Keratinocyte (primary cell): ENCODE data around the gene COMMD3. TPM values are rescaled to one million over a fixed set of nuclear protein-coding genes. Genes with fewer than 3 reads are reported as not detected.

Experiments
- DNase-seq: peaks from one replicate; pipeline ENCODE4 v3.0.0-alpha.2; 2011; ENCODE audit warnings: low read depth, missing footprints, low spot score
- FAIRE-seq: peaks from 2 replicates; lab custom pipeline; 2011; peaks lifted over from hg19 to GRCh38; lab: Jason Lieb, UNC
- H2AFZ ChIP-seq: 2 replicates; pipeline ENCODE4 v1.6.0; 2012; ENCODE audit warnings: low read length, control low read depth, inconsistent platforms; ENCODE audit not compliant: control insufficient read depth
- H3K27ac ChIP-seq: 2 replicates; pipeline ENCODE4 v1.5.1; 2011; ENCODE audit warnings: low read length; ENCODE audit not compliant: control insufficient read depth, insufficient read depth
- H3K27me3 ChIP-seq: 3 replicates; pipeline ENCODE4 v1.6.0; 2011; ENCODE audit warnings: low read length; ENCODE audit not compliant: control insufficient read depth, insufficient read depth; ENCODE audit errors: extremely low read depth
- H3K36me3 ChIP-seq, 2 experiments: 2 replicates in 1 of 2; 3 replicates in 1 of 2; pipeline ENCODE4 v1.5.1; 2011; ENCODE audit warnings: low read length in 2 of 2, mild to moderate bottlenecking in 1 of 2; ENCODE audit not compliant: control insufficient read depth in 2 of 2, insufficient read depth in 2 of 2; ENCODE audit errors: extremely low read depth in 1 of 2
- H3K4me1 ChIP-seq: 3 replicates; pipeline ENCODE4 v1.5.1; 2011; ENCODE audit warnings: low read length; ENCODE audit not compliant: control insufficient read depth, insufficient read depth; ENCODE audit errors: extremely low read depth
- H3K4me2 ChIP-seq: 3 replicates; pipeline ENCODE4 v1.6.0; 2011; ENCODE audit warnings: low read depth, low read length; ENCODE audit not compliant: control insufficient read depth, insufficient read depth; ENCODE audit errors: extremely low read depth
- H3K4me3 ChIP-seq, 3 experiments: fragments of 200-600 bp in 1 of 3; sonication (generic) in 1 of 3; 2 replicates in 2 of 3; 3 replicates in 1 of 3; pipeline ENCODE4 v1.5.1; 2011 to 2016; ENCODE audit warnings: low read length in 3 of 3, mild to moderate bottlenecking in 3 of 3, control low read depth in 2 of 3, inconsistent platforms in 1 of 3, low read depth in 1 of 3, mixed read lengths in 1 of 3, mixed run types in 1 of 3, moderate library complexity in 1 of 3; ENCODE audit not compliant: control insufficient read depth in 2 of 3, insufficient read depth in 2 of 3; ENCODE audit errors: extremely low read depth in 1 of 3
- H3K79me2 ChIP-seq: 2 replicates; pipeline ENCODE4 v1.6.0; 2012; ENCODE audit warnings: low read length; ENCODE audit not compliant: control insufficient read depth, insufficient read depth
- H3K9ac ChIP-seq: 3 replicates; pipeline ENCODE4 v1.6.0; 2011; ENCODE audit warnings: low read length; ENCODE audit not compliant: control insufficient read depth, insufficient read depth; ENCODE audit errors: extremely low read depth
- H3K9me1 ChIP-seq: 3 replicates; pipeline ENCODE4 v1.6.0; 2011; ENCODE audit warnings: low read length; ENCODE audit not compliant: control insufficient read depth, insufficient read depth; ENCODE audit errors: extremely low read depth
- H3K9me3 ChIP-seq: 2 replicates; pipeline ENCODE4 v1.5.1; 2012; ENCODE audit warnings: low read depth, low read length; ENCODE audit not compliant: control insufficient read depth
- H4K20me1 ChIP-seq: 3 replicates; pipeline ENCODE4 v1.6.0; 2011; ENCODE audit warnings: low read length; ENCODE audit not compliant: control insufficient read depth, insufficient read depth; ENCODE audit errors: extremely low read depth
- CTCF ChIP-seq, 3 experiments: IDR thresholded peaks in 1 of 3; conservative IDR thresholded peaks in 1 of 3; optimal IDR thresholded peaks in 1 of 3; 2 replicates in 2 of 3; 3 replicates in 1 of 3; pipeline versions ENCODE3 to v1.5.1; 2011; ENCODE audit warnings: low read length in 3 of 3, mild to moderate bottlenecking in 3 of 3, moderate library complexity in 2 of 3, control low read depth in 1 of 3, inconsistent platforms in 1 of 3; ENCODE audit not compliant: insufficient read depth in 2 of 3; ENCODE audit errors: extremely low read depth in 1 of 3
- EZH2 ChIP-seq: IDR thresholded peaks from one replicate; pipeline ENCODE4 v1.6.1; 2012; ENCODE audit warnings: inconsistent platforms, mild to moderate bottlenecking, low read length, moderate library complexity
- dilution Hi-C: fragments of 300-500 bp; cut with MboI; formaldehyde crosslinking; loops from one replicate; pipeline ENCODE4 v1.7.0; 2020; ENCODE audit warnings: low sequenced_read_pairs; ENCODE audit not compliant: extremely low pct_ligation_motif_present
- polyA plus RNA-seq, 5 experiments: library from polyadenylated mRNA; depleted of rRNA in 3 of 5; stranded (reverse) in 3 of 5; stranded (forward) in 1 of 5; unstranded in 1 of 5; fragments of >200 nt; gene quantifications; 1 replicate in 1 of 5; 2 replicates in 3 of 5; 3 replicates in 1 of 5; pipeline versions ENCODE4 v1.2.1 to v1.2.3, GENCODE V29; 2011 to 2012; ENCODE audit warnings: missing spikeins in 2 of 5, low read depth in 1 of 5, low replicate concordance in 1 of 5

The COMMD3 gene
- polyA plus RNA-seq, 1 donor (not counting 4 experiments of a cell fraction or from before 2014, with no cell fraction given): 59.5 TPM

- peaks cover 1% of the 10 kb centered on the region for H3K79me2 ChIP-seq
- dilution Hi-C loops: no loop called here
- H3K9me3 ChIP-seq: no peaks in the 10 kb centered on the region
- H3K4me1 ChIP-seq: peaks cover 21% of the 10 kb centered on the region
- H3K4me2 ChIP-seq: peak within 1 kb of the TSS; percentile 76
- peaks cover 14% of the 10 kb centered on the region for H3K27me3 ChIP-seq
- H3K9ac ChIP-seq: peak within 1 kb of the TSS; percentile 79
- FAIRE-seq (no peak), DNase-seq (no peak)
- H4K20me1 ChIP-seq: no peaks in the 10 kb centered on the region
- H3K27ac ChIP-seq: peak within 1 kb of the TSS; percentile 36
- H3K36me3 ChIP-seq: no peaks in the 10 kb centered on the region
- H2AFZ ChIP-seq: peak within 1 kb of the TSS; percentile 60
- H3K4me3 ChIP-seq: peak within 1 kb of the TSS; percentile 70 to 86 (median 74)
- TF ChIP-seq EZH2 (no peak), CTCF (optimal IDR thresholded peaks at IDR 0.05 in 1 of 3, IDR thresholded peaks at IDR 0.05 in 1 of 3, conservative IDR thresholded peaks at IDR 0.05 in 1 of 3; ENCODE audit: extremely low read depth in 1 of 3, insufficient read depth in 2 of 3, low read length in 3 of 3) (no peak)
- H3K9me1 ChIP-seq: no peaks in the 10 kb centered on the region
Measured at GRCh38 chr10:22320591-22321155, 4.5 kb downstream of the COMMD3 start, which contains the start of gene BMI1. TSS of gene BMI1 (plus strand) at chr10:22321099. CDS start at chr10:22326450, 5,351 bp downstream.

- no peaks in the 10 kb centered on the region for H3K9me1 ChIP-seq
- peak overlapping the region; percentile 16 for H3K4me2 ChIP-seq
- H3K36me3 ChIP-seq: no peaks in the 10 kb centered on the region
- FAIRE-seq (no peak), DNase-seq (no peak)
- peak overlapping the region; percentile 31 for H3K27ac ChIP-seq
- no peaks in the 10 kb centered on the region for H3K9me3 ChIP-seq
- H3K9ac ChIP-seq: peak overlapping the region; percentile 79
- dilution Hi-C loops: no loop called here
- TF ChIP-seq CTCF (optimal IDR thresholded peaks at IDR 0.05 in 1 of 3, IDR thresholded peaks at IDR 0.05 in 1 of 3, conservative IDR thresholded peaks at IDR 0.05 in 1 of 3; ENCODE audit: extremely low read depth in 1 of 3, insufficient read depth in 2 of 3, low read length in 3 of 3) (no peak), EZH2 (no peak)
- no peaks in the 10 kb centered on the region for H4K20me1 ChIP-seq
- H2AFZ ChIP-seq: peak overlapping the region; percentile 56
- peaks cover 27% of the 10 kb centered on the region for H3K4me1 ChIP-seq
- H3K4me3 ChIP-seq: peak overlapping the region; percentile 65 to 82 (median 70)
- peaks cover 14% of the 10 kb centered on the region for H3K27me3 ChIP-seq
- H3K79me2 ChIP-seq: peaks cover 1% of the 10 kb centered on the region
Measured at GRCh38 chr10:22321156-22321923, 5.2 kb downstream of the COMMD3 start.
